Hematopoietic multipotent progenitor cell treated with erythropoietin and hydrocortisone succinate and interleukin-3 and kit ligand, for 8 days (in vitro differentiated cells): ENCODE data around the gene SLC9A3.
"Not testable (repeated sequence)": the region's sequence is repeated elsewhere in the genome, so short reads cannot be mapped to it uniquely, and the experiment has no call there.

Experiments
- DNase-seq: peaks from one replicate; pipeline ENCODE4 v3.0.0-alpha.2; 2015

SLC9A3 gene

GRCh38 chr5:524234-524972 is at the start of gene SLC9A3:
Gene SLC9A3 (minus strand): TSS chr5:524449.
- DNase-seq, result no peak

GRCh38 chr5:573976-574375 is 49.7 kb upstream of the SLC9A3 start:
- DNase-seq, result no peak

DNA sequence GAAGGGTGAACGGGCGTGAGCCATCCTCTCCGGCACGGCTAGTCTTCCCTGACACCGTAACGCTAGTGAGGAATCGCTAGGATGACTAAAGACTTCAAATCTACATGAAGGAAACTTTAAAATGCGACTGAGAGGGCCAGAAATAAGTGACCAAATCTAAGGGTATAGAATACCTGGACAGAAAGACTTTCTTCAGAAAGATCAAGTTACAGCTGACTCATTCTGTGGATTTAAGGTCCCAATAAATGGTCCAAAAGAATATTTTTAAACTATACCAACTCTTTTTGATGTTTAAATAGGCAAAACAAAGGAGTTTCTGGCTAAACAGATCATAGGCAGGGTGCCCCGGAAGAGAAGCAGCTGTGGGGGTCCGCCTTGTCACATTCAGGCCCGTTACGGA is 49.0 kb upstream of the SLC9A3 start:
- DNase-seq, result no peak

DNA sequence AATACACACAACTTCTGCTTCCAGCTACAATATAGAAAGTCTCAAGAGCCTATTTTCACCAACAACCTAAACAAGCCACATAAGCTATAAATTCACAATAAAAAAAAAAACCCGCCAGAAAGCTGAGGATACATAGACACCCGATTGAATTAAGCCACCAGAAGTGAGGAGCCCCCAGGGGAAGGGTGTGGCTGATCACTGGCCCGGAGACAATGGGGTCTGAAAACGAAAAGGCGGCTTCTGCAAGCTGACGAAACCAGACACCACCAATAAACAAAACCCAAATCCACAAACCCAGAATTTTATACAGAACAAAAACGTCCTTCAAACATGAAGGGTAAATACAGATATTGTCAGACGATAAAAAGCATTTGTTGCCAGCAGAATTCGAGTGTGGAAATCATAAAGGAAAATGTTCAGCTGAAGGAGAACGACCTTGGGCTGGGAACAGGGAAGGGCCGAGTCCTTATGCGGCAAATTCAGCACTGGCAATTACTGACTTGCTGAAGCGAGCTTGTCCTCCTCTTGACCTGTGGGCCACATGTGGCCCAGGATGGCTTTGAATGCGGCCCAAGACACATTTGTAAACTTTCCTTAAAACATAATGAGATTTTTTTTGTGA is 48.3 kb upstream of the SLC9A3 start:
- DNase-seq, result no peak

DNA sequence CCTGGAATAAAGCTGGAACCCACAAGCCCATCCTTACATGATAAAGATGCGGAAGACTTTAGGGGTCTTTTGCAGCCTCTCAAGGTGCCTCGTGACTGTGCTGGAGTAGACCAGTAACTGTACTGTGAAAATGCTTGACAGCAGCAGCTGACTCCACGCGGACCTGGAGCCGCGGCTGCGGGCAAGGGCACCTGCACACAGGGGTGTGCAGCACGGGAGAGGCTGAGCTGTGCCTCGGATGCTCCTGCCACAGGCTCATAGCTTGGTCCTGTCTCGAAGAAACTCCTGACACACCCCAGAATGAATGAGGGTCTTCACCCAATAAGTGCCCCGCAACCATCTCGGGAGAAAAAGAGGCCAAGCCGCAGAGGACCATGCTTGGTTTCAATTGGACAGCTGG is 47.5 kb upstream of the SLC9A3 start:
- DNase-seq, result no peak

DNA sequence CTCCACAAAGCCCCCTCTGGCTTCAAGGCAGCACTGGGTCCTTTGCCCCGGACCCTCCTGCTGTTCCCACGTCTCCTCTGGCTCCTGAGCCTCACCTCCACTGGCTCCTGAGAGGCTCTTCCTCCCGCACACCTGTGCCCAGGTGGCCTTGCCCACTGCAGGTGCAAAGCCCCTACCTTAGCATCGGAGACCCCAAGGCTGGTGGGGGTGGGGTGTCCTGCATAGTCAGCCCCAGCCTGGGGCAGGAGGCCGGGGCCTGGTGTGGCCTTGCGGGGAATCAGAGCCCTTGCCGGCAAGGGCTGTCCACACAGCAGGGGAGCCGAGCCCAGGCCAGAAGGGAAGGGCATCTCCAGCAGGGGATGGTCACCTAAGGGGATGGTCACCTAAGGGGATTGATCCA is 46.6 kb upstream of the SLC9A3 start:
- DNase-seq, result no peak

DNA sequence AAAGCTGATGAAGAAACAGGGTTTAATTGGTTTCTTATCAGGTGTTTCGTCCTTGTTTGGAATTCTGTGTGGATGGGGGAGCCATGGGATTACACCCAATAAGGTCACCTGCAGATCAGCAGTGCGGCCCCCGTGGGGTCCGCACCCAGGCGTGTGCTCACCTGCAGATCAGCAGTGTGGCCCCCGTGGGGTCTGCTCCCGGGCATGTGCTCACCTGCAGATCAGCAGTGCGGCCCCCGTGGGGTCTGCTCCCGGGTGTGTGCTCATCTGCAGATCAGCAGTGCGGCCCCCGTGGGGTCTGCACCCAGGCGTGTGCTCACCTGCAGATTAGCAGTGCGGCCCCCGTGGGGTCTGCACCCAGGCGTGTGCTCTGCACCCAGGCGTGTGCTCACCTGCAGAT is 46.2 kb upstream of the SLC9A3 start:
- no peak for DNase-seq

- no peak for DNase-seq
Observed at GRCh38 chr5:569868-570361, 45.7 kb upstream of the SLC9A3 start.

- no peak for DNase-seq
Observed at GRCh38 chr5:569358-569867, 45.2 kb upstream of the SLC9A3 start.

GRCh38 chr5:568809-569208 is 44.6 kb upstream of the SLC9A3 start:
- no peak for DNase-seq

DNA sequence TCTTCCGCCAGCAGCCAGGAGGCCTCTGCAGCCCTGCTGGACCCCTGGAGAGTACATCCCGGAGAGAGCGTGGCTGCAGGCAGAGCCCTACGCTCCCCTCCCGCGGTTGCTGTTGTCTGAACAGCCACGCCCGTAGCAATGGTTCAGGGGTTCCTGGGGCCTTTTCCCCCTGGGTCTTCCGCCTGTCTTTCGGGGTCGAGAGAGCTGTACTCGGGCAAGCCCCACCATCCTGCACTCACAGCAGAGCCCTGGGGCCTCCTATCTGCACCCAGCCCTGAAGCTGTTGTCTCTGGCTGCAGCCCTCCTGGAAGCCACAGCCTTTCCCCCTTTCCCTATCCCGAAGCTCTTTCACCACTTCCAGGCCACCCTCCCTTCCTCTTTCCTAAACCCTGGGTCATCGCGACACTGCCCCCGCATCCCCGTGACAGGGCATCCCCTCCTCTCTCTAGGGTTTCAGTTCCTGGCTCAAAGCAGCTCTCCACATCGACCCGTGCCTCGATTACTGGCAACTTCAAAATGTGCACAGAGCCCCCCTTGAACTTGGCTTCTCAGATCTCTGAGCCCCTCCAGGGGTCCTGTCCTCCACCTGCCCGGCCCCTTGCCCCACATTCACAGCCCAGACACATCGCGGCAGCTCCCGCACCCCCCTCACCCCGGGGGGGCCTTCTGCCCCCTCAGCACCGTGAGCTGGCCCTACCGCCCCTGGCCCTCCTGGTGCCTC is 44.0 kb upstream of the SLC9A3 start:
- no peak for DNase-seq

DNA sequence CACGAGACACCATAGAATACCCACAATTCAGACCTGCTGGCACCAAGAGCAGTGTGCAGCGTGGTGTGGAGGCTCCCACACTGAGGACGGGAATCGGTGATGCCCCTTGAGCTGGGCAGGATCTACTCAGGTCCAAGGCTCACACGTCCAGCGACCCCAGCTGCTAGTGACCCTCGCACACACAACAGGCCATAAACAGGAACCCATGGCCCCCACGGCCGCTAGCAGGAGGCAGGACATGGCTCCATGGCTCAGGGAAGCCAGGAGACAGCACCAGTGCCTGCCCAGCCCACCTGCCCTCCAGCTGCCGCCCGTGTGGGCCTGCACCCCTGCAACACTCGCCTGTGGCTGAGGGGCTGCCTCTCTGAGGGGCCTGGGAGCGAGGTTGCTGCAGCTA is 43.4 kb upstream of the SLC9A3 start:
- DNase-seq, result no peak

DNA sequence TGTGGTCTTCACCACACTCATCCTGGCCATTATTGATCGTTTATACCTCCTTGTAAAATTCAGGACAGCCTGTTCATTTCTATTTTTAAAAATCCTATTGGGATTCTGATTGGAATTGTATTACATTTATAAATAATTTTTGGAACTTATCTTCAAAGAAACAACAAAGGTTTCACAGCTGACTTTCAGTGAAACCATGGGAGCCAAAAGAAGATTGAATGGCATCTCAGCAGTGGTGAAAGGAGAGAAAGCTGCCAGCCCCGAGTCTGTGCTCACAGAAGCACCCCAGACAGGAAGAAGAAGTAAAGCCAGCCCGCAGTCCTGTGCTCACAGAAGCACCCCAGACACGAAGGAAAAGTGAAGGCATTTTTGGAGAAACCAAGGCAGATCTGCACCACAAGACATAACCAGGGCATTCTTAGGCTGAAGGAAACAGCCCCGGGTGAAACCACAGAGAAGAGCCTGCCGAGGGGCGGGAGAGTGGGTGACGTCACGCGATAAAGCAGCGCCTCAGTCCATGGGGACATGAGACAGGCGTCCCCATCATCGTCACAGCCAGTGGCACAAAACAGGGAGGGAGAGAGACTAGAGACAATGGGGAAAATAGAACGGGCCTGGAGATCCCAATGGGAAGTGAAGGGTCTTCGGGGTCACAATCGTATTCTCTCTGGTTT is 42.5 kb upstream of the SLC9A3 start:
- no peak for DNase-seq

DNA sequence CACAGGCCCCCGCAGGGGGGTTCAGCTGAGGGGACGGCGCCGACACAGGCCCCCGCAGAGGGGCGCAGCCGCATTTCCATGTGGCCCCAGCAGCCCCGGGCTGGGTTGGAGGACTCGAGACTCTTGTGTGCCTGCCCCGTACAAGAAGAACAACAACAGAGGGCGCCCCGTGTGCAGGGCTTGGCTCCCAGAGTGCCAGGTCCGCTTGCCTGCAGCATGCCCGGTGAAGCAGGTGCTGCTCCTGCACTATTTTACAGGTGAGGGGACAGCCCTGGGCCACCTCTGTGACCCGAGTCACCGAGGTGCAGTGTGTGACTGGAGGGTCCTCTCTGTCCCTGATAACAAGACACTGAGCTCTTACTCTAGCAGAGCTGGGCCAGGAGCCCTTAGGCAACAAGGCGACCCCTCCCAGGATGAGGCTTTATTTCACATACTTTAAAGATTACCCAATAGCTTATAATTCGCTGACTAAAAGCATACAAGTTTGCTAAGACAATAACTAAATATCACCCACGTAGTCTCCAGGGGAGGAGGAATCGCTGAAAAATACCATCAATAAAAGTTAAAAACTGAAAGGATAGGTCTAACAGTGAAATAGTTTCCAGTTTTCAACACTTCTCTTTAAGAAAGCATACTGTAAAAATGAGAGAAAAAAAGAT is 41.7 kb upstream of the SLC9A3 start:
- DNase-seq, result no peak

GRCh38 chr5:561408-561807 is 37.2 kb upstream of the SLC9A3 start:
- DNase-seq, result no peak

DNA sequence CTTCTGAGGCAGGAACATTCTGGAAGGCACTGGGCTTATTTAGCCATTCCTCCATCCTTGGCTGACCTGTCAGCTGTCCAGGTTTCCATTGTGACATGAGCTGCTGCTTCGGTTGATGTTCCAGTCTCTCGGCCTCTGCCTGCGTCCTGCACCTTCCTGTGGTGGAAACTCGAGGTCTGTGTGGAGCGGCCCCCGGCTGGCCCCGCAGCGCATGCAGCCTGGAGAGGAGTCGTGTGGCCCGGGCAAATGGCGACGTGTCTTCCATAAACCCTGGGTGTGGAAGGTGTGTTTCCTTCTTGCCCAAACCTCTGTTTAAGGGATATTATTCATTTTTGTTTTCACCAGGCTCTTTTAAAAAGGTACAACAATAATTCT is 36.5 kb upstream of the SLC9A3 start:
- DNase-seq, result no peak

DNA sequence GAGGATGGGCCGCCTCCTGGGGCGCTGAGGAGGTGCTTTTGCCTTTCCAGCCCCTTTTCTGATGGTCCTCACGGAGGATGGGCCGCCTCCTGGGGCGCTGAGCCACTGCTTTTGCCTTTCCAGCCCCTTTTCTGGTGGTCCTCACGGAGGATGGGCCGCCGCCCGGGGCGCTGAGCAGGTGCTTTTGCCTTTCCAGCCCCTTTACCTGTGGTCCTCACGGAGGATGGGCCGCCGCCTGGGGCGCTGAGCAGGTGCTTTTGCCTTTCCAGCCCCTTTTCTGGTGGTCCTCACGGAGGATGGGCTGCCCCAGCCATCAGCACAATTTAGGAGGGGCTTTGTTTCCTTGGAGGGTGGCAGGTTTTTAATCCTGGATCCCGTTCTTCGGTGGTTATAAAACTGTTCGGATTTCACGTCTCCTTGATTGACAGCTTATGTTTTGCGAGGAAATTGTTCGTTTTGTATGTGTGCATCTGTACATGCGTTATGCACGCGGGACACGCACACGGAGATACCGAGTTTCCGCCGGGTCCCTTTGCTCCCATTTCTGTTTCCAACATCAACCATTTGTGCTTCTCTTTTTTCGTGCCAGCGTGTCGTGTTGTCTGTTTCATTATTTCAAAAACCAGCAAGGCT is 34.7 kb upstream of the SLC9A3 start:
- DNase-seq, result no peak

DNA sequence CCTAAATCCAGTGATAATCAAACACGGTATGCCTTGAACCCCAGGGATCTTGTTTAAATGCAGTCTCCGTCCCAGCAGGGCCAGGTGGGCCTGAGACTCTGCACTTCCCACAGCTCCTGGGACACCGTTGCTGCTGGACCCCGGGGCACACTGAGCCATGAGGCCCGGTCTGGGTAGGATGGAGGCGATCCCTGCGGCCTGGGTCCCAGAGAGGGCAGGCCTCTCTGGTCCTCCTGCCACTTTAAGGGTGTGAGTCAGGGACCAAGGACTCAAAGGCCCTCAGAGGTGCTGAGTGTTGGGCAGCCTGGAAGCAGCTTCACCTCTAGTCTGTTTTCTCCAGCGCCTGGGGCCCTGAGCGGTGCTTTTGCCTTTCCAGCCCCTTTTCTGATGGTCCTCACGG is 34.1 kb upstream of the SLC9A3 start:
- no peak for DNase-seq

- not testable (repeated sequence) for DNase-seq
Observed at GRCh38 chr5:557917-558316, 33.7 kb upstream of the SLC9A3 start.

DNA sequence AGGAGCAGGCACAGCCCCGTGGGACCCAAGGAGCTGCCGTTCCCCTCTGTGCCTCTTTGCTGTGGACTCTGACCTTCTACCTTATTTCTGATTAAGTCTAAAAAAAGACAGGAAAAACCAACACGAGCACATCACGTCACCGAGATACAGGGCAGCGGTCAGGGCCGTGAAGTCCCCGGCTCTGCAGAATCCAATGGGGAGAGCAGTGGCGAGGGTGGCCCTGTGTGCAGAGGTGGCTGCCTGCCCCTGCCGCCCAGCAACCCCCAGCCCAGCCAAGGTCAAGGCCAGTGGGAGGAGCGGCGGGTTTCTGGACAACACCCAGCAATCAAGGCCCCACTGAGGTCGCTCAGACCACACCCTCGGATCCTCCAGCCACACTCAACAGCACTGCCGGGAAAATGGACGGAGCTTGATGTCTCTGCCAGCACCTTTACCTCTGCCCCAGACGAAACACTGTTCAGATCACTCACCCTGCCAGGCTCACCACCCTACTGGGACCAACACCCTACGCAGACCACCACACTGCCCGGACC is 32.7 kb upstream of the SLC9A3 start:
- no peak for DNase-seq

DNA sequence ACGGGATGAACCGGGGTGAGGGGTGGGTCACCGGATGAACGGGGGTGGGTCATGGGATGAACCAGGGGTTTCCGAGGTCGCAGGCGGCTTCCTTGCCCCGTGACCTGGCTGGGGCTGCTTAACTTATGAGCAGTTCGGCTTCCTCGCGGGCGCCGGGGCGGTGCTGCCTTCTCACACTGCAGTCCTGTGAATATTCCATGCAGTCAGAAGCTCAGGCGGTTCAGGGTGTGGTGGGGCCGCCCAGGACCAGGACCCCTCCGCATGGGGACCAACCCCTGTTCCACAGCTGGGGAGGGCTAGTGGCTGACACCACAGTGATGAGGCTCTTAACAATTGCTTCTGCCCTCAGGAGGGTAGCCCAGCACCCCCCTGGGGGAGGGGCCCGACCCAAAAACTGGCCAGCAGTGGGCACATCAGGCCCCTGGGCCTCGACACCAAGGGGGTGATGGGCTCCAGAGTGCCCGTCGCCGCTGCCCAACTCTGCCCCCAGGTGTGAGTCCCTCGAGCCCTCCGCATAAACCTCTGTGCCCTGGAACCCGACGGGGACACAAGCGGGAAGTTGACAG is 30.9 kb upstream of the SLC9A3 start:
- no peak for DNase-seq
